Measurements from ENCODE around the gene TPP1.
A peak's percentile ranks its signal among the peaks of the same experiment; 100 is the strongest.

Gene TPP1

GRCh38 chr11:6618117-6619003, 862 bp downstream of the TPP1 start:
- Histone ChIP-seq H3K4me1 (ENCODE audit: low read length) (peaks cover 19% of the 10 kb centered on the region; the same call in 1 of the 2 replicates), H3K27ac (ENCODE audit: low read length) (no peak overlapping the region), H3F3A (ENCODE audit: insufficient read depth, low read length) (no peaks in the 10 kb centered on the region), H3K4me3 (ENCODE audit: low read length) (peak overlapping the region; percentile 77), H3K4me2 (ENCODE audit: low read depth, low read length) (peak overlapping the region; percentile 98), H2AFZ (ENCODE audit: low read length) (peak overlapping the region; percentile 78), H3K36me3 (replicated peaks; ENCODE audit: insufficient read depth, low read length) (no peaks in the 10 kb centered on the region), H3K9me3 (replicated peaks; ENCODE audit: insufficient read depth, low read length) (no peaks in the 10 kb centered on the region), H3K79me2 (ENCODE audit: low read length) (peaks cover 14% of the 10 kb centered on the region), H3K9ac (ENCODE audit: low read length) (peak overlapping the region; percentile 74), H3K27me3 (replicated peaks; ENCODE audit: insufficient read depth, low read length) (no peaks in the 10 kb centered on the region), H3K9me2 (replicated peaks; ENCODE audit: insufficient read depth, low read length) (no peaks in the 10 kb centered on the region), H4K20me1 (ENCODE audit: insufficient read depth, low read length) (no peaks in the 10 kb centered on the region)
- no peak for DNase-seq
- TF ChIP-seq EZH2phosphoT487 (IDR thresholded peaks at IDR 0.05; ENCODE audit: low read length) (no peak), CTCF (IDR thresholded peaks at IDR 0.05; ENCODE audit: low read length) (no peak), EZH2 (optimal IDR thresholded peaks at IDR 0.05; ENCODE audit: low read depth, low read length) (no peak)

- Histone ChIP-seq H4K20me1 (ENCODE audit: insufficient read depth, low read length) (no peaks in the 10 kb centered on the region), H3F3A (ENCODE audit: insufficient read depth, low read length) (peaks cover 8% of the 10 kb centered on the region), H3K9me2 (replicated peaks; ENCODE audit: insufficient read depth, low read length) (no peaks in the 10 kb centered on the region), H3K4me2 (ENCODE audit: low read depth, low read length) (no peak overlapping the region), H3K9ac (ENCODE audit: low read length) (no peak overlapping the region), H3K4me1 (ENCODE audit: low read length) (peaks cover 18% of the 10 kb centered on the region; the same call in 1 of the 2 replicates), H3K4me3 (ENCODE audit: low read length) (no peak overlapping the region), H2AFZ (ENCODE audit: low read length) (no peak overlapping the region), H3K27me3 (replicated peaks; ENCODE audit: insufficient read depth, low read length) (no peaks in the 10 kb centered on the region), H3K79me2 (ENCODE audit: low read length) (peaks cover 14% of the 10 kb centered on the region), H3K27ac (ENCODE audit: low read length) (no peak overlapping the region), H3K9me3 (replicated peaks; ENCODE audit: insufficient read depth, low read length) (no peaks in the 10 kb centered on the region), H3K36me3 (replicated peaks; ENCODE audit: insufficient read depth, low read length) (no peaks in the 10 kb centered on the region)
- no peak for DNase-seq
- TF ChIP-seq CTCF (IDR thresholded peaks at IDR 0.05; ENCODE audit: low read length) (no peak), EZH2 (optimal IDR thresholded peaks at IDR 0.05; ENCODE audit: low read depth, low read length) (no peak), EZH2phosphoT487 (IDR thresholded peaks at IDR 0.05; ENCODE audit: low read length) (no peak)
These were observed 1.9 kb downstream of the TPP1 start for GRCh38 chr11:6617315-6617781.

GRCh38 chr11:6616596-6617250, 2.5 kb downstream of the TPP1 start:
- H3K9me2 ChIP-seq (replicated peaks; ENCODE audit: insufficient read depth, low read length) = no peaks in the 10 kb centered on the region
- H3K36me3 ChIP-seq (replicated peaks; ENCODE audit: insufficient read depth, low read length) = no peaks in the 10 kb centered on the region
- H3K79me2 ChIP-seq (ENCODE audit: low read length) = peaks cover 15% of the 10 kb centered on the region
- H3K4me1 ChIP-seq (ENCODE audit: low read length) = 0 out of 2 replicates have a peak, but pooled peaks cover 12% of the 10 kb centered on the region
- no peak overlapping the region for H3K9ac ChIP-seq (ENCODE audit: low read length)
- no peak for DNase-seq
- TF ChIP-seq EZH2phosphoT487 (IDR thresholded peaks at IDR 0.05; ENCODE audit: low read length) = no peak
- TF ChIP-seq CTCF (IDR thresholded peaks at IDR 0.05; ENCODE audit: low read length) = no peak
- H3K4me3 ChIP-seq (ENCODE audit: low read length) = no peak overlapping the region
- H3F3A ChIP-seq (ENCODE audit: insufficient read depth, low read length) = peaks cover 11% of the 10 kb centered on the region
- H2AFZ ChIP-seq (ENCODE audit: low read length) = no peak overlapping the region
- no peaks in the 10 kb centered on the region for H4K20me1 ChIP-seq (ENCODE audit: insufficient read depth, low read length)
- no peak overlapping the region for H3K4me2 ChIP-seq (ENCODE audit: low read depth, low read length)
- no peak overlapping the region for H3K27ac ChIP-seq (ENCODE audit: low read length)
- no peaks in the 10 kb centered on the region for H3K27me3 ChIP-seq (replicated peaks; ENCODE audit: insufficient read depth, low read length)
- no peaks in the 10 kb centered on the region for H3K9me3 ChIP-seq (replicated peaks; ENCODE audit: insufficient read depth, low read length)
